ENCODE measurements around the gene SETBP1.

DNA sequence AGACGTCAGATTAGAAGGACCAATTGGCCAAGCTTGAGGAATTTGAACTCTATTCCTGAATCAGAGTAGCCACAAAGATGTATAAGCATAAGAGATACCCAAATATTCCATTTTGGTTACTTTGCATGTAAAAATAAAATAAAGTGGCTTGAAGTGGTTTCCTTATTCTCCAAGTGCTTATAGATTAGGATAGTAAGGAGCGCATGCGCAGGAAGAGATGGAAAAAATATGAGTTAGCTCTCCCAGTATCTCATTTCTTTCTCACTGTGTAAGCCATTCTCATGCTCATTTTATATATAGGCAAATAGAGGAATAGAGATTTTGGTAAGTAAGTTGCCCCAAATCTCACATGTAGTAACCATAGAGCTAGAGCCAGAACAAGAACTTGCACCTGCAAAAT, 241.3 kb downstream of the SETBP1 start:
- TF ChIP-seq POLR2AphosphoS5 (IDR thresholded peaks at IDR 0.05; ENCODE audit: low read depth, low read length): no peak
- TF ChIP-seq, protein P1, sequence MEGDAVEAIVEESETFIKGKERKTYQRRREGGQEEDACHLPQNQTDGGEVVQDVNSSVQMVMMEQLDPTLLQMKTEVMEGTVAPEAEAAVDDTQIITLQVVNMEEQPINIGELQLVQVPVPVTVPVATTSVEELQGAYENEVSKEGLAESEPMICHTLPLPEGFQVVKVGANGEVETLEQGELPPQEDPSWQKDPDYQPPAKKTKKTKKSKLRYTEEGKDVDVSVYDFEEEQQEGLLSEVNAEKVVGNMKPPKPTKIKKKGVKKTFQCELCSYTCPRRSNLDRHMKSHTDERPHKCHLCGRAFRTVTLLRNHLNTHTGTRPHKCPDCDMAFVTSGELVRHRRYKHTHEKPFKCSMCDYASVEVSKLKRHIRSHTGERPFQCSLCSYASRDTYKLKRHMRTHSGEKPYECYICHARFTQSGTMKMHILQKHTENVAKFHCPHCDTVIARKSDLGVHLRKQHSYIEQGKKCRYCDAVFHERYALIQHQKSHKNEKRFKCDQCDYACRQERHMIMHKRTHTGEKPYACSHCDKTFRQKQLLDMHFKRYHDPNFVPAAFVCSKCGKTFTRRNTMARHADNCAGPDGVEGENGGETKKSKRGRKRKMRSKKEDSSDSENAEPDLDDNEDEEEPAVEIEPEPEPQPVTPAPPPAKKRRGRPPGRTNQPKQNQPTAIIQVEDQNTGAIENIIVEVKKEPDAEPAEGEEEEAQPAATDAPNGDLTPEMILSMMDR (IDR thresholded peaks at IDR 0.05): no peak
- no peak for TF ChIP-seq SIN3A (IDR thresholded peaks at IDR 0.05; ENCODE audit: borderline replicate concordance, insufficient read depth, low read depth, low read length)
